HG03175 (cell line): ENCODE measurements around the gene RABGAP1.

Experiments
- ATAC-seq: cut with Tn5 transposase; IDR thresholded peaks from one replicate; pipeline ENCODE4 v1.9.1; 2021; ENCODE audit warnings: mild to moderate bottlenecking, moderate library complexity; ENCODE audit not compliant: unreplicated experiment

RABGAP1 gene

GRCh38 chr9:123007269-123007668 lies 66.4 kb downstream of the RABGAP1 start:
- ATAC-seq, result no peak

GRCh38 chr9:123008909-123009308 lies 68.1 kb downstream of the RABGAP1 start:
- no peak for ATAC-seq

GRCh38 chr9:123011380-123011779 lies 70.6 kb downstream of the RABGAP1 start:
- no peak for ATAC-seq

- no peak for ATAC-seq
These were observed 71.2 kb downstream of the RABGAP1 start for GRCh38 chr9:123011878-123012528.

- ATAC-seq, result no peak
These were observed 75.8 kb downstream of the RABGAP1 start for GRCh38 chr9:123016631-123017030.

GRCh38 chr9:123020796-123021195 lies 80.0 kb downstream of the RABGAP1 start:
- no peak for ATAC-seq

- no peak for ATAC-seq
These were observed 85.6 kb downstream of the RABGAP1 start for GRCh38 chr9:123026425-123026824.

- no peak for ATAC-seq
These were observed 86.7 kb downstream of the RABGAP1 start for GRCh38 chr9:123027517-123027916.

GRCh38 chr9:123028136-123028535 lies 87.3 kb downstream of the RABGAP1 start:
- no peak for ATAC-seq

GRCh38 chr9:123028973-123029372 lies 88.2 kb downstream of the RABGAP1 start:
- ATAC-seq, result no peak

- no peak for ATAC-seq
These were observed 91.1 kb downstream of the RABGAP1 start for GRCh38 chr9:123031963-123032362.

- no peak for ATAC-seq
These were observed 92.5 kb downstream of the RABGAP1 start, which contains the start of gene GPR21 for GRCh38 chr9:123033352-123033751. GPR21 (plus strand) TSS chr9:123033667; CDS start chr9:123034567, 900 bp downstream.

- no peak for ATAC-seq
These were observed 93.2 kb downstream of the RABGAP1 start for GRCh38 chr9:123033864-123034601.

- ATAC-seq, result no peak
These were observed 94.2 kb downstream of the RABGAP1 start for GRCh38 chr9:123034881-123035510.

GRCh38 chr9:123035791-123036190 lies 95.0 kb downstream of the RABGAP1 start:
- no peak for ATAC-seq

- no peak for ATAC-seq
These were observed 96.2 kb downstream of the RABGAP1 start for GRCh38 chr9:123036893-123037545.

GRCh38 chr9:123039617-123040219 lies 98.9 kb downstream of the RABGAP1 start:
- ATAC-seq, result no peak

GRCh38 chr9:123040801-123041200 lies 100.0 kb downstream of the RABGAP1 start:
- ATAC-seq, result no peak

GRCh38 chr9:123041489-123041888 lies 100.7 kb downstream of the RABGAP1 start:
- no peak for ATAC-seq

GRCh38 chr9:123043081-123043939 lies 102.5 kb downstream of the RABGAP1 start:
- ATAC-seq, result no peak
